WERI-Rb-1 (cell line): Measurements from ENCODE around the gene TRIP13.

Experiments
- DNase-seq: peaks from one replicate; pipeline ENCODE4 v3.0.0-alpha.2; 2020
- H3K27ac ChIP-seq: fragments of 250-450 bp; sonication (Bioruptor Pico); 2 replicates; pipeline ENCODE4 v1.5.1; 2020; ENCODE audit warnings: mild to moderate bottlenecking, moderate library complexity
- H3K27me3 ChIP-seq: fragments of 250-450 bp; sonication (Bioruptor Pico); 2 replicates; pipeline ENCODE4 v1.5.1; 2021; ENCODE audit warnings: mild to moderate bottlenecking, low read depth, moderate library complexity; ENCODE audit not compliant: insufficient read depth, severe bottlenecking
- H3K36me3 ChIP-seq: fragments of 250-450 bp; sonication (Bioruptor Pico); 2 replicates; pipeline ENCODE4 v1.5.1; 2020; ENCODE audit warnings: mild to moderate bottlenecking, moderate library complexity
- H3K4me3 ChIP-seq: 2 replicates; pipeline ENCODE4 v1.5.1; 2011; ENCODE audit warnings: low read depth, mild to moderate bottlenecking, control low read depth, low read length
- H3K9me3 ChIP-seq: fragments of 250-450 bp; sonication (Bioruptor Pico); 2 replicates; pipeline ENCODE4 v1.5.1; 2021; ENCODE audit warnings: mild to moderate bottlenecking, moderate library complexity; ENCODE audit not compliant: severe bottlenecking
- CTCF ChIP-seq: IDR thresholded peaks from 2 replicates; pipeline ENCODE4 v1.5.1; 2011; ENCODE audit warnings: low read depth, mild to moderate bottlenecking, control low read depth, inconsistent platforms, low read length

TRIP13 gene

GRCh38 chr5:956941-957747 is 64.5 kb downstream of the TRIP13 start:
- TF ChIP-seq CTCF, result peak; percentile 39
- DNase-seq, result no peak
- H3K4me3 ChIP-seq, result no peak overlapping the region
- no peaks in the 10 kb centered on the region for H3K9me3 ChIP-seq
- no peaks in the 10 kb centered on the region for H3K36me3 ChIP-seq
- no peak overlapping the region for H3K27ac ChIP-seq
- H3K27me3 ChIP-seq, result no peaks in the 10 kb centered on the region

- Histone ChIP-seq H3K27ac (no peak overlapping the region), H3K36me3 (no peaks in the 10 kb centered on the region), H3K27me3 (no peaks in the 10 kb centered on the region), H3K9me3 (no peaks in the 10 kb centered on the region), H3K4me3 (no peak overlapping the region)
- TF ChIP-seq CTCF, result no peak
- no peak for DNase-seq
Measured at GRCh38 chr5:957748-958485, 65.2 kb downstream of the TRIP13 start.

GRCh38 chr5:958701-959571 is 66.3 kb downstream of the TRIP13 start:
- H3K27me3 ChIP-seq, result no peaks in the 10 kb centered on the region
- TF ChIP-seq CTCF, result no peak
- no peak for DNase-seq

GRCh38 chr5:959581-960531 is 67.2 kb downstream of the TRIP13 start:
- TF ChIP-seq CTCF, result no peak
- no peak overlapping the region for H3K4me3 ChIP-seq
- H3K27ac ChIP-seq, result no peak overlapping the region
- H3K36me3 ChIP-seq, result no peaks in the 10 kb centered on the region
- H3K9me3 ChIP-seq, result no peaks in the 10 kb centered on the region
- H3K27me3 ChIP-seq, result no peaks in the 10 kb centered on the region
- DNase-seq, result no peak

More at GRCh38 chr5:958701-959571, 66.3 kb downstream of the TRIP13 start:
- Histone ChIP-seq H3K9me3 (no peaks in the 10 kb centered on the region), H3K27ac (no peak overlapping the region), H3K4me3 (no peak overlapping the region), H3K36me3 (no peaks in the 10 kb centered on the region)

DNA sequence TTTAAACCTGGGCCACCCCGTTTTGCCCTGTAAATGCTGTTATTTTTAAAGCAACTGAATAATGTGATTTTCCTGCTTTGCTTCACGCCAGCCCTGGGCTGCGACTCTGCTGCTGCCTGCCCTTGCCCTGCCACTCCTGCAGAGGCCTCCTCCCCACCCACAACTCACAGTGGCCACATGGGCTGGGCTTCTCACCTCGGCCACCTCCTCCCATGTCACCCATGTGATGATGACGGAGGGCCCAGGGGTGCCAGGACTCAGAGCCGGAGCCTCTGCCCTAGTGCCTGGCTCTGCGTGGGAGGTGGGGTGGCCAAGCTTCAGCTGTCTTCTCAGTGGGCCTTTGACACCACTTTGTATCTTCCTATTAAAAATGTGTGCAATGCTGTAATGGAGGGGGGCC is 67.9 kb downstream of the TRIP13 start:
- Histone ChIP-seq H3K36me3 (no peaks in the 10 kb centered on the region), H3K9me3 (no peaks in the 10 kb centered on the region), H3K27ac (no peak overlapping the region), H3K4me3 (no peak overlapping the region), H3K27me3 (no peaks in the 10 kb centered on the region)
- TF ChIP-seq CTCF, result no peak
- DNase-seq, result no peak
